ENCODE results near the gene SLC4A8. TPM values are rescaled to one million over a fixed set of nuclear protein-coding genes. Genes with fewer than 3 reads are reported as not detected.

SLC4A8 gene
- 1 to 10 TPM in 3 of 5 donors, under 1 TPM in 2; 0.29 to 9.7 (median 1.8) TPM for total RNA-seq
- polyA plus RNA-seq = 1 to 10 TPM in 1 of 3 donors, under 1 TPM in 2; 0.35 to 1.1 (median 0.87) TPM
- long read RNA-seq, donor 1 = 0 reads
- long read RNA-seq, donor 2, partial matches to known transcripts = 0 of 1 reads
- long read RNA-seq, donor 2, other reads (novel, unspliced or antisense) = 0 of 1 reads
- long read RNA-seq, donor 3 = 0 reads
- long read RNA-seq, donor 4 = 0 reads
- long read RNA-seq, donor 5 = 0 reads
- long read RNA-seq, donor 6 = 0 reads
- long read RNA-seq, donor 7, full-length matches to known transcripts = 1 of 1 reads
- long read RNA-seq, donor 7, partial matches to known transcripts = 0 of 1 reads
- long read RNA-seq, donor 7, other reads (novel, unspliced or antisense) = 0 of 1 reads
- long read RNA-seq, donor 8 = 0 reads
- long read RNA-seq, donor 9 = 0 reads
- long read RNA-seq, donor 10 = 0 reads

DNA sequence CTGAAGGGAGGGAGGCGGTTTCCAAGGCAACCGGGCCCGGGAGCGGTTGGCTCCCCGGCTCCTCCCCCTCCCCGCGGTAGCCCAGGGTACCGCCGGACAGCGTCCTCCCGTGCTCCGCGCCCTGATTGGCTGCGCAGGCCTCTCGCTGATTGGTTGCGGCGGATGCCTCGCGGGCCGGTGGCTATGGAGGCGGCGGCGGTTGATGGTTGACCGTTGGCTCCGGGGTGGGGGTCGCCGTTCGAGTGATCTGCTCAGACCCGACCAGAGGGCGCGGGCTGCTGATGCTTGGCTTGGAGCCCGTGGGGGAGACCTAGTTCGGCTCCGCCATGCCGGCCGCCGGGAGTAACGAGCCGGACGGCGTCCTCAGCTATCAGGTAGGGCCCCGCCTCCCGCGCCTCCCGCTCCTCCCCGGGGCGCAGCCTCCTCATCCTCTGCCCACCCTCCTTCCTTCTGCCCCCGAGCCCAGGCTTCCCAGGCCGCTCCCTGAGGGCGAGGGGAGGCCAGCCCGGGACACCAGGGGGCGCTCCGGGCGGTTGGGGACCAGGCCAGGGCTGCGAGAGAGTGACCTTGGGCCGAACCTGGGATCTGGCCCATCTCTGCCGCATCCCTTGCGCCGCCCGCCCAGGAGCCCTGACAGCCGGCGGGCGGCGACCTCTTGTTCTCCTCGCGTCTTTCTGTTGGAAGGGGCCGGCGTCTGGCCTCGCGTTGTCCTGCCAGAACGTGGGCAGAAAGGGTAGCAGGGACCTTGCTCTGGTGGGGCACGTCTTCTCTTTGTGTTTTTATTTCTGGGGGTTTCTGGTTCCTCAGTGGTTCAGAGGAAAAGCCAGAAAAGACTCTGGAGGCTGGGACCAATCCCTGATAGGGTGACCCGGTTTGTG, at the start of gene SLC4A8:
Gene SLC4A8, plus strand, starts transcription at position 170 of the 878 bp plus-strand sequence. Its CDS starts 157 bp downstream, at position 327.
- Histone ChIP-seq H3K4me3 (peak within 1 kb of the TSS; percentile 52 to 72 (median 62)), H3K9me3 (no peaks in the 10 kb centered on the region), H3K27me3 (peaks cover 0 to 40% (median 13%) of the 10 kb centered on the region in 3 donors), H3K27ac (peak within 1 kb of the TSS in 1 of 5 donors; percentile 27), H3K36me3 (no peaks in the 10 kb centered on the region), H3K4me1 (peaks cover 14 to 18% (median 16%) of the 10 kb centered on the region in 4 donors)
- no peak for TF ChIP-seq POLR2A (IDR thresholded peaks at IDR 0.05)
- TF ChIP-seq, protein P1, sequence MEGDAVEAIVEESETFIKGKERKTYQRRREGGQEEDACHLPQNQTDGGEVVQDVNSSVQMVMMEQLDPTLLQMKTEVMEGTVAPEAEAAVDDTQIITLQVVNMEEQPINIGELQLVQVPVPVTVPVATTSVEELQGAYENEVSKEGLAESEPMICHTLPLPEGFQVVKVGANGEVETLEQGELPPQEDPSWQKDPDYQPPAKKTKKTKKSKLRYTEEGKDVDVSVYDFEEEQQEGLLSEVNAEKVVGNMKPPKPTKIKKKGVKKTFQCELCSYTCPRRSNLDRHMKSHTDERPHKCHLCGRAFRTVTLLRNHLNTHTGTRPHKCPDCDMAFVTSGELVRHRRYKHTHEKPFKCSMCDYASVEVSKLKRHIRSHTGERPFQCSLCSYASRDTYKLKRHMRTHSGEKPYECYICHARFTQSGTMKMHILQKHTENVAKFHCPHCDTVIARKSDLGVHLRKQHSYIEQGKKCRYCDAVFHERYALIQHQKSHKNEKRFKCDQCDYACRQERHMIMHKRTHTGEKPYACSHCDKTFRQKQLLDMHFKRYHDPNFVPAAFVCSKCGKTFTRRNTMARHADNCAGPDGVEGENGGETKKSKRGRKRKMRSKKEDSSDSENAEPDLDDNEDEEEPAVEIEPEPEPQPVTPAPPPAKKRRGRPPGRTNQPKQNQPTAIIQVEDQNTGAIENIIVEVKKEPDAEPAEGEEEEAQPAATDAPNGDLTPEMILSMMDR (IDR thresholded peaks at IDR 0.05) = peak in 5 of 7 experiments; percentile 39 to 78 (median 69)
- TF ChIP-seq POLR2AphosphoS5 (IDR thresholded peaks at IDR 0.05) = no peak
- TF ChIP-seq EP300 (IDR thresholded peaks at IDR 0.05) = no peak
- peak; percentile 68 to 97 for DNase-seq
- WGBS, 5 donors = 5 to 24% (median 8%) methylated on average over 12 to 73 of the region's 73 CpGs
- intact Hi-C loops (cut with DNase I; ENCODE audit: low total_unique reads) = loop anchor here (5.0 kb wide), 1 partner anchor 107 kb away; no protein-coding TSS in a partner anchor

DNA sequence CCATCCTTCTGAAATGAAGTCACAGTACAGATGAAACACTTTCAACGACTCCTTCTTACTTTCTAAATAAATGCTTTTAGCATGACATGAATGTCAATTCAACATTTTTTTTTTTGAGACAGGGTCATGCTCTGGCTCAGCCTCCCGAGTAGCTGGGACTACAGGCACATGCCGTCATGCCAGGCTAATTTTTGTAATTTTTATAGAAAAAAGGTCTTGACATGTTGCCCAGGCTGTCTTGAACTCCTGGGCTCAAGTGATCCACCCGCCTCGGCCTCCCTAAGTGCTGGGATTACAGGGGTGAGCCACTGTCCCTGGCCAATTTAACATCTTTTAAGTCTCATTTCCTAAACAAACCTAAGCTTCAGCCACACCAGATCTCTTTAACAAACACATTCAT, 49.8 kb upstream of the SLC4A8 start:
- intact Hi-C loops (cut with DNase I; ENCODE audit: low total_unique reads) = no loop called here
- Histone ChIP-seq H3K4me1 (peaks cover 0 to 18% (median 11%) of the 10 kb centered on the region in 4 donors), H3K27ac (no peak overlapping the region), H3K9me3 (no peaks in the 10 kb centered on the region), H3K27me3 (no peaks in the 10 kb centered on the region), H3K4me3 (no peak overlapping the region), H3K36me3 (peaks cover 0 to 66% (median 37%) of the 10 kb centered on the region in 4 donors)
- WGBS, 5 donors = 67 to 83% (median 76%) methylated on average over 5 of the region's 5 CpGs
- DNase-seq = no peak
- TF ChIP-seq POLR2AphosphoS5 (IDR thresholded peaks at IDR 0.05) = no peak
- TF ChIP-seq, protein P1 (IDR thresholded peaks at IDR 0.05) = no peak

DNA sequence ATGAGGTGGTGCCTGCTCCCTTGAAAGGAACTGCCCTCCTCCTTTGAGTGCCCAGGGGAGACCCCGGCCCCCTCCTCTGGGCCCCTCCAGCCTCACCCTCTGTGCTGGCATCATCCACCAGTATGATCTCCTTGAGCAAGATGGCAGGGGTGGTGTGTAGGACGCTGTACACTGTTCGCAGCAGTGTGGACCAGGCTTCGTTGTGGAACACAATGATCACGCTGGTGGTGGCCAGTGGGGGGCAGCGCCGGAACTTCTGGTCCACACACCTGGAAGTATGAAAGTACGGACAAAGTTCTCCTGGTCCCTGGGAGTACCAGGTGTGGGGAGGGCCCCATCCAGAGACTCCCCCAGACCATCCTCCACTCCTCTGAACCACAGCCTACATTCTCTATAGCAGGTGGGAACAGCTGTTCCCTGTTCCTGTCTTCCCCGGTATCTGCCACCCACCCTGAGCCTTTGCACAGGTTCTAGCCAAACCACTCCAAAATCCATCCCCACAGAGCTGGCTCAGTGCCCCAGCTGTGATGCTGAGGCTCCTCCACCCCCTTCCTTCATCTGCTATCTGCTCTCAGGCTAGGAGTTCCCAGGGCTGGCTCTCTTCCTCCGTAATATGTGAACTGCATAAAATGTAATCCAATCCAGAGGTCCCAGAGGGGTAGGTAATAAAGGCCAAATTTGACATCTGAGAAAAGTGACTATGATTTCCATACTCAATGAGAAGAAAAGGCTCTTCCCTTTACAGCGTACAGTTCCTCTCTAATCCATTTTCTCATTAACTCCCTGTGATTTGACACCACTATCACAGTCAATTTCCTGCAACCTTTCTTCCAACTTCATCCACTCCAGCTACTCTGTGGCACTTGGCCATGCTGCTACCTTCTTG, 47.3 kb upstream of the SLC4A8 start:
- Histone ChIP-seq H3K36me3 (peaks cover 0 to 72% (median 49%) of the 10 kb centered on the region in 4 donors), H3K27me3 (no peaks in the 10 kb centered on the region), H3K4me3 (no peak overlapping the region), H3K27ac (no peak overlapping the region), H3K9me3 (no peaks in the 10 kb centered on the region), H3K4me1 (peaks cover 0 to 4% (median 0%) of the 10 kb centered on the region in 4 donors)
- 83 to 88% (median 87%) methylated on average over 4 to 11 of the region's 11 CpGs for WGBS, 5 donors
- peak in 1 of 2 donors; percentile 63 for DNase-seq
- TF ChIP-seq POLR2A (IDR thresholded peaks at IDR 0.05) = no peak
- TF ChIP-seq EP300 (IDR thresholded peaks at IDR 0.05) = no peak
- TF ChIP-seq, protein P1 (IDR thresholded peaks at IDR 0.05) = no peak
- no peak for TF ChIP-seq POLR2AphosphoS5 (IDR thresholded peaks at IDR 0.05)
- intact Hi-C loops (cut with DNase I; ENCODE audit: low total_unique reads) = no loop called here
